GM18870 (cell line): ENCODE measurements around the gene SNHG17.
"Not testable (repeated sequence)": the region's sequence is repeated elsewhere in the genome, so short reads cannot be mapped to it uniquely, and the experiment has no call there.

ENCODE experiments used
- ATAC-seq: cut with Tn5 transposase; IDR thresholded peaks from one replicate; pipeline ENCODE4 v1.9.1; 2021; ENCODE audit warnings: moderate library complexity; ENCODE audit not compliant: unreplicated experiment

The SNHG17 gene

GRCh38 chr20:38447931-38448675 is 13.0 kb upstream of the SNHG17 start:
- no peak for ATAC-seq

DNA sequence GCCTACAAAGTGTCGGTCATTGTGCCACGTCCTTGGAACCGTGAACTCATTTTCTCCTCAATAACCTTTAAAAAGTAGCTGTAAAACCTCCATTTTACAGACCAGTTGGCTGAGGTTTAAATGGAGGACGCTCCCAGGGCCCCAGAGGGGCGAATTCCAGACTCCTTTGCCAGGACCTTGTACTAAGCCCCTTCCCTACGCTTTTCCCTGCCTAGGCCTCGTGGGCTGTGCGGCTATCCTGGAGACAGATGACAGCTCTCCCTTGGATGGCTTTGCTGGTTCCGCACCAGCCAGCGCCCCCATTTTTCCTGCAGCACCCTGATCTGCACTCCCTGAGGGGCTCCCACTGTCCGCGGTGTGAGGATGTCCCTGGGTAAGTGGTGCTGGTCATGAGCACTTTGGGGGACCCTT is 12.1 kb upstream of the SNHG17 start:
- ATAC-seq, result no peak

GRCh38 chr20:38446441-38447209 is 11.5 kb upstream of the SNHG17 start:
- ATAC-seq, result peak; percentile 48

- no peak for ATAC-seq
Observed at GRCh38 chr20:38445901-38446425, 10.8 kb upstream of the SNHG17 start.

DNA sequence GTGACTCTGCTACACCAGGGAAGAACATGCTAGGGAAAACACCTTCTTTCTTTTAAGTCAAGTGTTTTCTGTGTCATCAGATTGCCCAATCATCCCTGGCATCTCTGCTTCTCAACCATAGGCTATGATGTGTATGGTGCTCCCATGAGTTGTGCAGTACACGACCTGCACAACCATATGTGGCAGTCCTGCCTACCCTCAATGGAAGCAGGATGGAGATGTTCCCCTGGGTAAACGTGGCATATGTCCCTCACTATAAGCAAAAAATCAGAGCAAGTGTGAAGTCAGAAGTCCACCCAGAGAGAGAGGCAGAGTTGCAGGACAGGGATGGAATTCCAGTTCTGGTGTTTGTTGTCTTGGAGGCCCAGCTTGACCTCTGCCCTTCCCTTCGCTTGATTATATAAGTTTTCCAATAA is 10.3 kb upstream of the SNHG17 start:
- no peak for ATAC-seq

DNA sequence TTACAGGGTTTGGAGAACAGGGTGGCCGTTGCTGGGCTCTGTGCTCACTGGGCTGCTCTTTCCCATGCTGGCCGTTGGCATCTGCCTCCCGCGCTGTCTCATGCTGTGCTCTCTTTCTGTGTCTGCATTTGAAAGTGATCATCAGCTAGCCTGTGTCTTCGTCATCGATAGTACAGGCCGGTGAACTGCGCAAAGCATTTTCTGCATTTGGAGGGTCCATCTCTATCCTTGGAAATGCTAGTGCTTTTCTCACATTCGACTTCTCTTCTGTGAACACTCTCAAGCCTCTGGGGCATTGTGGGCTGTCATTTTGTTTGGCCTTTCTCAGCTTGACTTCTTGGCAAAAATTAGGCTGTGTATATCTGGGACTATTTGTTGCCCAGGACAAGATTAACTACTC is 6.8 kb upstream of the SNHG17 start:
- no peak for ATAC-seq

GRCh38 chr20:38441110-38441509 is 6.0 kb upstream of the SNHG17 start:
- not testable (repeated sequence) for ATAC-seq

DNA sequence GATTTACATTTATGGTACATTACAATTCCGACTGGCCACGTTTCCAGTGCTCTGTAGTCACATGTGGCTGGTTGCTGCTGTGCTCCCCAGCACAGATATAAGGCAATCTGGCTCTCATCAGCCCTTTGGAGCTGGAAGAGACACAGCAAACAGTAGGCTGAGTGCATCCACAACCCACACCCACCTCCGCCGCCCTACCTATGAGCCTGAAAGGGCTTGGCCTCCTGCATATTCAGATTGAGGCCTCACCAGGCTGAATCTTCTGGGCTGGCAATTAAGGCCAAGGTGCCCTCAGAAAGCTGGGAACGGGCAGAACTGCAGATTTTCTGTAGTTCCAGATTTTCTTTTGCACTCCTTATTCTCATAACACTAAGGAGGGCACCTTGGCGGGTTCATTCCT is 2.7 kb upstream of the SNHG17 start:
- no peak for ATAC-seq

- no peak for ATAC-seq
Observed at GRCh38 chr20:38435555-38435939, 419 bp upstream of the SNHG17 start.

- ATAC-seq, result no peak
Observed at GRCh38 chr20:38434301-38434741, 807 bp downstream of the SNHG17 start.

- no peak for ATAC-seq
Observed at GRCh38 chr20:38433304-38433972, 1.7 kb downstream of the SNHG17 start.

GRCh38 chr20:38432870-38433269 is 2.3 kb downstream of the SNHG17 start:
- not testable (repeated sequence) for ATAC-seq

DNA sequence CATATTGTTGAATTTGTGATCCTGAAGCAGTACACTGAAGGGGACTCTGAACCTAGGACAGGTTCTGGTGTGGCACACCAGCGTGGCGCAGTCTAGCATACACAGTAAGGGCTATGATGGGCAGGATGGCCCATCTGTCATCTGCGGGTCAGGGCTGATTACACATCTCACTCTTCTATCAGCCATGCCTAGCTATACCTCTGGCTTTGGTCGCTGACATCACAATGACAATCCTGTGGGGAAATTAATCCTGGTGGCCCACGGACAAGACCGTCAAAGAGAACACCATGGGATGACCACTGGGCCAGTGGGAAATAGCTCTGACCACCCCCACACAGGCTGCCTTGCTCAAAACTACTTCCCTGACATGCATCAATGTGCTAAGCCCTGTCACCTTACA is 2.8 kb downstream of the SNHG17 start:
- no peak for ATAC-seq

GRCh38 chr20:38430679-38431325 is 4.3 kb downstream of the SNHG17 start:
- no peak for ATAC-seq

DNA sequence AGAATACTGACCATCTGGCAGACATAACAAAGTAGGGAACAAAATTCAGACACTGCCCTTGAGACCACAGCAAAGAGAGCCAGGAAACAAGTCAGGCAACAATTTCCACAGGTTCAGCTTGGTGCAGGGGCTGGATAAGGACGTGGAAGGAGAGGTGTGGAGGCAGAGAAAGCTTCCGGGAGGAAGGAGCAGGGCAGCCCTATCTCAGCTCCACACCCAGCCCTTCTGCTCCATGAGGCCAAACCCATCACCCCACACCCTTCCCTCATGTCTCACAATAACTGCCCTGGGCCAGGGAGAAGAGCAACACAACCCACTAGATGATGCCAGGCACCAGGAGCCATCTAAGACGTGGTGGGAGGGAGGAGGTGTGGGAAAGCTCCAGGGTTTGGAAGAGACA is 5.8 kb downstream of the SNHG17 start:
- no peak for ATAC-seq

GRCh38 chr20:38428800-38429199 is 6.3 kb downstream of the SNHG17 start:
- ATAC-seq, result no peak

DNA sequence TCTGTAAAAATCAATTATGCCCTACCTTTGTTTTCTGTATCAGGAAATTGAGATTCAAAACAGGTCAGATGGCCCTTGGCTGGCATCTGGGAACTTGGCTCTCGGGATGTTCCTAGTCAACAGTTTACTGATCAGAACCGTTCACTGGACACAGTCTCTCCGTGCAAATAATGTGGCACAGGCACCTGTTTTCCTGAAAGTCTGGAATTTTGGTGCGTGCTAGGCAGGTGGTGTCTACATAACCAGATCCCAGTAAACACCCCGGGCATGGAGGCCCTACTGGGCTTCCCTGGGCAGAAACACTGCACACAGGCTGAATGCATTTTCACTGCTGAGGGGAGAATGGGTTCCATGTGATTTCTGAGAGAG is 7.5 kb downstream of the SNHG17 start:
- no peak for ATAC-seq

GRCh38 chr20:38426006-38426897 is 8.9 kb downstream of the SNHG17 start:
- no peak for ATAC-seq

- no peak for ATAC-seq
Observed at GRCh38 chr20:38424401-38424800, 10.7 kb downstream of the SNHG17 start.

DNA sequence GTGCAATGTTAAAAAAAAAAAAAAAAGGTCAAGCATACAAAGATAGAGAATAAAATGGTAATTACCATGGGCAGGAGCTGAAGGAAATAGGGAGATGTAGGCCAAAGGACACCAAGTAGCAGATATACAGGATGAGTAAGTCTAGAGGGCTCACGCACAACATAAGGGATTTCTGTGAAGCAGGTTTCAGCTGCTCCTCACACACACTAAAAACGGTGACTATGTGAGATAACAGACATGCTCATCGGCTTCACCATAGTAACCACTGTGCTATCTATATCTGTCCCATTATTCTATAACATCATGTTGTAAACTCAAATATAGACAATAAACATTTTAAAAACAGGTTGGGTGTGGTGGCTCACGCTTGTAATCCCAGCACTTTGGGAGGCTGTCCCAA is 11.6 kb downstream of the SNHG17 start:
- no peak for ATAC-seq
